NT2/D1 (cell line): ENCODE results near the gene TMC2.

Experiments
- SUZ12 ChIP-seq: IDR thresholded peaks from 2 replicates; pipeline ENCODE4 v1.6.1; 2011; ENCODE audit not compliant: insufficient read length, insufficient read depth; ENCODE audit errors: extremely low read depth
- YY1 ChIP-seq: IDR thresholded peaks from 2 replicates; pipeline ENCODE4 v1.6.1; 2011; ENCODE audit not compliant: insufficient read length, insufficient read depth
- ZNF274 ChIP-seq: IDR thresholded peaks from 2 replicates; pipeline ENCODE4 v1.6.1; 2011; ENCODE audit warnings: mild to moderate bottlenecking, low read depth, low read length

- TF ChIP-seq YY1 (no peak), SUZ12 (no peak), ZNF274 (no peak)
These were observed 18.3 kb upstream of the TMC2 start for GRCh38 chr20:2518096-2518495.
